ENCODE data around the gene TUBB2A.

DNA sequence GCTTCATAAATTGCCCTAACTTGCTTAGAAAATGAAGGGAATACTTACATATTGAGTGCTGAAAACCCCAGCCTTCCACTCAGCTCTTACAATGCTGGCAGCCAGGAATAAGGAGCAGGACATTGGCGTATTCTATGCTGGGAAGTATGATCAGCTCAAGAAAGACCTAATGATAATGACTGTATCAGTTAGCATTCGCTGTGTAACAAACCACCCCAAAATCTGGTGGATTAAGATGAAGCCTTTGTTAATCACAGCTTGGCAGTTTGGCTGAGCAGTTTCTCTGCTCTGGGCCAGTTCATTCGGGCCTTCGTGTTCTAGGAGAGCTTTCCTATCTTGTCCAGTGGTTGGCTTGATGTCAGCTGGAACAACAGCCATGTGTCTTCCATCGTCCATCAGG lies 33.4 kb upstream of the TUBB2A start:
- TF ChIP-seq CTCF (IDR thresholded peaks at IDR 0.05): no peak
- no peak for TF ChIP-seq POLR2A (IDR thresholded peaks at IDR 0.05)
- TF ChIP-seq POLR2AphosphoS5 (IDR thresholded peaks at IDR 0.05; ENCODE audit: insufficient read depth in 1 of 2, low read depth in 1 of 2): no peak
